Ramos (cell line): ENCODE data around the gene AIG1.

Experiments used
- in situ Hi-C: fragments of 300-500 bp; cut with MboI; formaldehyde crosslinking; loops from one replicate; pipeline ENCODE4 v1.14.3; 2022; ENCODE audit warnings: low sequenced_read_pairs; ENCODE audit not compliant: unreplicated experiment

AIG1 gene

DNA sequence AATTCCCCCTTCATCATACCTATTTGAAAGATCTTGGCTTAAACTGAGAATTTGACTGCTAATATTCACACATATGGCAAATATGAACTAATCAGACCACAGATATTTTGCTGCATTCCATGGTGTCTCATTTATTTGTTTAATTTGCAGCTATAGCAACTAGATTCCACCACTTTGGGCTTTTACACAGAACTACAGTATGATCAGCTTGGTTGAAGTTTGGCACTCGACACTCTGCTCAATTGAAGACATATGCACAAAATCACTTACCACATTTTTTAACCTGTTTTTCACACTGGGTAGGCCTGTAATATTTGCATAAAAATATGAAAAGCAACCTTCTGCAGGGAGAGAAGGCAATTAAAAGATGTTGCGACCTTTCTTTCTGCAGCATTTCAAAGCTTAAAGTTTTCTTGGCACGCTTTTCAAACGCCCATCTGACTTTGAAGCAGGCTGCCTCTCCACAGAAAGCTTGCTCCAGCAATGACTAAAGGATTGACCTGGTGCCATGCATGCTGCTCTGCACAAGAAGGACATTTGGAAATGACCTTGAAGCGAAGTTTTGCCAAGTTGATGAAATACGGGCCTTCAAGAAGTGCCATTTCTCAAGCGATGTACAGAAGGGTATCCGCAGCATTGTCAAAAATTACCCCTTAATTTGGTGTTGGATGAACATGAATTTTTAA lies 126.7 kb downstream of the AIG1 start:
- in situ Hi-C loops = no loop called here

DNA sequence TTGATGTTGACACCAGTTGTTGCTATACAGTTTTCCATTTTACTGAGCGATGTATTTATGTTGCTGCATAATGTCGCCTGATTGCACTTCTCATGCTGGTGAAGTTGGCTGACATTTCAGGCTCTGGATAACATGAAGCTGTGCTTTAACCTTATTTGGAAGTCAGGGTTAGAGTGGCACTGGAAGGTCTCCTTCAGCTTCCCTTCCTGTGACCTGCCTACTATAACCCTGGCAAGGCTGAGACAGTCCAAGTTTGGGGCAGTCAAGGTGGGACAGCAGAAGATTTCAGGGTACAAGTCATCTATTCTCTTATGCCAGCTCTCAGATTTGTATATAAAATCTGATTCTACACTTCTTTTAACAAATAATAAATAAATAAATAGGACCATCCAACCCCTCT lies 127.6 kb downstream of the AIG1 start:
- in situ Hi-C loops = no loop called here

DNA sequence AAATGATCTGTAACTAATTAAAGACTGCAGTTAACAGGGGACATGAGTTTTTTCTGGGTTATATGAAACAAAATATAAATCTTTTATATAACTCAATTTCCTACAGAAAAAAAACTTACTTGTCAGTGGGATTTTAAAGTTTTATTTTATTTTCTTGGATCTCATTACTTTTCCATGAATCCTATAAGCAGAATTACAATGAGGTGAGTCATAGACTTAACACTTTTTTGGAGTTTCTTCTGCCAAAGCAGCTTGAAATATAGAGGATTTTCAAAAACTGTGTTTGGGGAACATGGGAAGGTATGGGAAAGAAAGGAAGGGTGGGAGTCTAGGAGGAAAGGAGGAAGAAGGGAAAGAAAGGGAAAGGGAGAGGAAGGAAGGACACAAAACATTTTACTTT lies 130.7 kb downstream of the AIG1 start:
- in situ Hi-C loops = no loop called here

DNA sequence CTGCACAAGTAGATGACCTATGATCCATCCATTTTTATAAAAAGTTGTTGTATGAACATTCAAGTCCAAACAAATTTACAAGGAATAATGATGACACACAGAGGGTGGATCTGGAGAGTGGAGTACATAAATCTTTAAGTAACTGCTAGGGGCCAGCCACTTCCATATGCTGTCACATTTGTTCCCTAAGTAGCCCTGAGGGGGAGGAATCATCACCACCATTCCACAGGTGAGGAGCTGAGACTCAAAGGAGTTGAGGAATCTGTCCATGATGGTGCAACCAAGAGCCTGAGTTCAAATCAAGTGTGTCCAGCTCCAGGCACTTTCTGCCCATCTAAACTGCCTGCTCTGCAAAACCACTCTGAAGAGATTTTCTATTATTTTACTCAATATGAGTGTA lies 132.1 kb downstream of the AIG1 start:
- in situ Hi-C loops = no loop called here

DNA sequence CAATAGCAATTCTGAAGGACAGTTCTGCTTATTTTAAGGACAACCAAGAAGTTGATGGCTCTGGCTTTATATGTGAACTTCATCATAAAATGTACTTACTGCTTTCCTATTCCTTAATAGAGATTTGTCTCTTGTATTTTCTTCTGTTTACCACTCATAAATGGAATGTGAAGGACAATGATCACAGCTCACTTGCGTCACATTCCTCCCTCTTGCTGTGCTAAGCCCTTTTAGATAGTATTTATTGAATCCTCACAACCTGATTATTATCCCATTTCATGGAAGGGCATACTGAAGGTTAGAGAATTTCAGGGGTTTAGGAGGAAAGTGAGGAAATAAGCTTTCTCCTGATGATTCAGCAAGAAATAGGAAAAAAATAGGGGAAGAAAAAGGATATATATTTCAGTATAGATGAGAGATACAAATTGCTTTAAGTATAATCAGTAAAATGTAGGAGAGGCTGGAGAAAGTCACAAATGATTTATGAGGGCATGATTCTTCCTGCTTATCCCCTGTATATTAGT lies 132.9 kb downstream of the AIG1 start:
- in situ Hi-C loops = no loop called here

DNA sequence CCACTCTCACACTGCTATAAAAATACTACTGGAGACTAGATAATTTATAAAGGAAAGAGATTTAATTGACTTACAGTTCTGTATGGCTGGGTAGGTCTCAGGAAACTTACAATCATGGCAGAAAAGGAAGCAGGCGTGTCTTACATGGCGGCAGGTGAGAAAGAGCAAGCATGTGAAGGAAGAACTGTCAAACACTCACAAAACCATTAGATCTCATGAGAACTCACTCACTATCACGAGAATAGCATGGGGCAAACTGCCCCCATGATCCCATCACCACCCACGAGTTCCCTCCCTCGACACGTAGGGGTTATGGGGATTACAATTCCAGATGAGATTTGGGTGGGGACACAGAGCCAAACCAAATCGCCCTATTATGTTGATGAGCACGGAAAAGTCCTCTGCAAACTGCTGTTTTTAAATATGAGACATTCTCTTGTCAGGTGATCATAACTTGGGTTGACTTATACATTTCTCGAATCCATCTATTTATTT lies 133.5 kb downstream of the AIG1 start:
- in situ Hi-C loops = no loop called here

DNA sequence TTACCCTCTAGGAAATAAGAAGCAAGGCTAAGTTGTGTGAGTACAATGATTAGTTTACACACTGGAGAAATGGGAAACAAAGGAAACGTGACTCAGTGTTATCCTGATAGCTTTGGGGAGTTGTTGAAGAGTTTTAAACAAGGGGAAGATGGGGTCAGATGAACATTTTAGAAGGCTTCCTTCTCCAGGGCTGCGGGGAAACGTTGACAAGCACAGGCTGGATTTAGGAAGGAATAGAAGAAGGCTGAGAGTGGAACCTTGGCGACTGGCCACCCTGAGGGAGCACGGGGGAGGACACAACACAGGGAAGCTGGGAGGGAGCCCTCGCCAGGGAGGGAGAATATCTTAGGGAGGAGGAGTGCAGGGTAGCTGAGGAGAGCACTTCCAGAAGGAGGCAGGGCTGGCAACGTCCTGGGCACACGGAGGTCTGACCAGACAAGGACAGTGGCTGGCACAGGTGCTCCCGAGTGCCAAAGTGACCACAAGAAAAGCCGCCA lies 134.7 kb downstream of the AIG1 start:
- in situ Hi-C loops = no loop called here

DNA sequence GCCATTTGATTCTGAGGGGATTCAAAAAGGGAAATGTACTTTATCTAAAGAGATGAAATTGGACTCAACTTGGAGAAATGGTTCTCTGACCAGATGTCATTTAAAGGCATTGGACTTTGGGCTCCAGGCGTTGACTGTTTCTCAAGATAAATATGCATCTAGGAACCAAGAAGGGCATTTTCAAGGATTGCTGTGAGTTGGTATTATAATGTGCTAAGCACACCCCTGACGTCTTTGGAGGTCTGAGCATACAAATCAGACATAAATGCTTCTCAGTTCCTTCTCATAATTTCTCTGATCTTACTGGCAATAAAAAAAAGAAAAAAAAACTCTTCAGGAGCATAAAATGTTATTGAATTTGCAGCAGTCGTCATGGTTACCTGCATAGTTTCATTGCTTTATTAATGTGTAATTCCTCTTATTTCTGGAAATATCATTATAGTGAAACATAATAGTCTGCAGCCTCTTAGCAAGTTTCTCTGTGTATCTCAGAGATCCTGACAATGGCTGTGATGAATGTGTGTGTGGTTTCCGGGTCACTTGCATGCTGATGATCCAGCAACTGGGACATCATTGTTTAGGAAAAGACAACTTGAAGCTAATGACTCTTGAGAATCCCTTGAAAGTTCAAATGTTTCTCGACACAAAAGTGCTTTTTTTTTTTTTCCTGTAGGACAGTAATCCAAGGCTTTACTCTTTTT lies 136.0 kb downstream of the AIG1 start:
- in situ Hi-C loops = no loop called here

DNA sequence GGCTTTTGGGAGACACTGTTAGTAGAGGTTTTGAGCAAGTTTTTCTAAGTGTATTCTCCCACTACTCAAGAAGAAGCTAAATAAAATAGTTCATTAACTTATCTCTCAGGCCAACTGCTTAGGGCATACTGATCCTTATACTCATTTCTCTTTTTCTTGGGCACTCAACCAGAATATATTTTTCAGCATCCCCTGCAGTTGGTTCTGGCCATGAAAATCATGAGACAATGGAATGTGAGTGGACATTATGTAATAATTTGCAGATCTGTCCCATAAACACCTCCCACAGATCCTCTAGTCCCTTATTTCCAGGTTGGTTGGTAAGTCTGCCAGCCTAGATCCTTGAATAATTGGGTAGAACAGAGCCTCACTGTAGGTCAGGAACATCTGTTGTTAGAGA lies 136.7 kb downstream of the AIG1 start:
- in situ Hi-C loops = no loop called here

DNA sequence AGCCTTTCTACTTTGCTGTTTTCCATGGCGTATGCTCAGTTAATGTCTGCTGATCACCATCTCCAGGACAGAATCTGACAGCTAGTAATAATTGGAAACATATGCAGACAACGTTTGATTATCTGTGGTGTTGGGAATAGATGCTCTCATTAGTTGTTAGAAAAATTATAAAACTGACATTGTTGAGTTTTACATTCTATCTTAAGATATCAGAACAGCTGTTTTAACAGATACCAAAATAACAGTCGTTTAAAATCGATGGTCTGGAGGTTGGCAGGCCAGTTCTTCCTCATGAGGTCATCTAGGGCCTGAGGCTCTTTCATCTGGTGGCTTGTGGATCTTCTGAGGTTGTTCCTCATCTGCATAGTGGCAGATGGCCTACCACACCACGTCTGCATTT lies 137.6 kb downstream of the AIG1 start:
- in situ Hi-C loops = no loop called here

DNA sequence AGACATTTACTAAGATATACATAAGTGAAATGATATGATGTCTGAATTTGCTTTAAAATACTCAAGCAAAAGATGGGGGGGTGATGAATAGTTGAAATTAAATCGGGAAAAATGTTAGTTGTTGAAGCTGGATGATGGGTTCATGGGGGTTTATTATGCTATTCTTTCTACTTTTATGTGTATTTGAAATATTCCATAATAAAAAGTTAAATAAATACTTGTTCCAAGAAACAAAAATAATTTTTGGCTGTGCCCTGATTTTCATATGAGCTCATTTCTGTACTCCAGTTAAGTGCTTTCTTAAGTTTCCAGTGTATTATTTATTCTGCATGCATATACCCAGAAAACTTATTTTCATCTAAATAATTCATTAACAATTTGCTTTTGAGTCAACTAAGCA lies 138.6 kb downstream of the AIG1 start:
- in situ Hi-C loops = no loop called here

DNA sequence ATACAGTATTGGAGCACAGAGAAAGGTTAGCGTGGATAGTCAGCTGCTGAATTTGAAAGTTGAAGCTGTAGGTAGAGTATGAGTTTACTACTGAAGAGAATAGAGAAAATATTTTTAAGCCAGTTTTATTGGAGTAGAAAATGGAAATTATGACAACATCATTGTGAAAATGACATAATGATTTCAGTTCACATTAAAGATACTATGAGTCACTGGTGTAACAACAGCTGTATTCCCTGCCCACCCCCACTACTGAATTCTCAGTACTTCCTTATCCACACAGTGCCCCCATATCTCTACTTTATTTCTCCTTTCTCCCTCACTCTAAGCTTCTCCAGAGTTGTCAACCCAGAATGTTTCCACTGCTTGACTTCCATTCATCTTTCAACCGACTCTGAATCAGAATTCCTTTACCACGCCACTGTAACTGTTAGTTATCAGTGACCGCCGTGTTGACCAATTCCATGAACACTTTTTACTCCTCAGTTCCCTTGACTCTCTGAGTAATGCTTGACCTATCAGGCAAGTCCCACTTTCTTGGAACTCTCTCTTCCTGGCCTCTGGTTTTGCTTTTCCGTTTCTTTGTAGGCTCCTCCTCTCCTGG lies 139.6 kb downstream of the AIG1 start:
- in situ Hi-C loops = no loop called here

DNA sequence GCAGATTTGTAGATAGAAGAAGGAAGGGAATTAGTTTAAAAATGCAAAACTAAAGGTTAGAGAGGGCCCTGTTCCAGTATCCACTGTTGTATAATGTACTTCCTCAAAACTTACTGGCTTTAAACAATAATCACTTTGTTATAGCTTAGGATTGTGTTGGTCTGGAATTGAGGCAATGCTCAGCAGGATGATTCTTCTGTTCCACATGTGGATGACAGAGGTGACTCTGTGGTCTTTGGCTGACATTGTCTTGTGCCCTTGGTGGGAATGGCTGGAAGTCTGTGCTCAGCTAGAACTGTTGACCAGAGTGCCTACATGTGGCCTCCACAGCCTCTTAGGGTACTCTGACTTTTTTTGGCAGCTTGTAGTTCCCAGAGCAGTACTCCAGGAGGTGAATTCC lies 143.4 kb downstream of the AIG1 start:
- in situ Hi-C loops = no loop called here

DNA sequence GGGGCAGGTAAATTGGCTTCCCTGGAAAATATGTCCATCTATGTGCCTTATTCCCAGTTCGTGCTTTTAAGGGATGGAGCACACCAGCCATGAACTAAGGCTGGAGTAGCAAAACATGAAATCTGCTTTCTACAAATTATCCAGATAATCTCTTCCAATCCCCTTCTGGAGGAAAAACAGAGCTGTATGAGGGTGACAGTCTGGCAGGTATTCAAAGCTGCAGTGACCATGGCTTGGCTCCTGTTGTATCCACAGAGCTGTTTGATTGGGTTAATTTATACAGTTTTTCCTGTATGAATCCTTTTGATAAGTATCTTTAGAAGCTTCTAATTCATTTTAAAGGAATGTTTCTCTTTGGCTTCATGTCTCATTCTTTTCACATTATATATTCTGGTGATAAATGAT lies 144.4 kb downstream of the AIG1 start:
- in situ Hi-C loops = no loop called here

DNA sequence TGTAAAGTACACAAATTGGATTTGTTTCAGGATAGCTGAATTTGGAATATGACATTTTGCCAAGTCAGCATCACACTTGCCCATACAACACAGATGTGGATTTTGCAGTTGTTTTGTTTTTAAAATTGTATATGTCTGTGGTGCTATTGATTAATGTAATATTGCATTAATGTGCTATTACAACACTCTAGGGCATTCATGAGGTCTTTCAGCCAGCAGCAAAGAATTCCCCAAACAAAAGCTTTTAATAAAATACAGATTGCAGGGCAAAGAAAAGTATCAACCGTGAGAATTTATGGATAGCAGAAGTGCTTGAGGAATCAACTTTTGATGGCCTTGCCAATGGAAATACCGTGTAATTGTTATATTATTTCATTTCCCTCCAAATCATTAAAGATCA lies 144.9 kb downstream of the AIG1 start:
- in situ Hi-C loops = no loop called here

DNA sequence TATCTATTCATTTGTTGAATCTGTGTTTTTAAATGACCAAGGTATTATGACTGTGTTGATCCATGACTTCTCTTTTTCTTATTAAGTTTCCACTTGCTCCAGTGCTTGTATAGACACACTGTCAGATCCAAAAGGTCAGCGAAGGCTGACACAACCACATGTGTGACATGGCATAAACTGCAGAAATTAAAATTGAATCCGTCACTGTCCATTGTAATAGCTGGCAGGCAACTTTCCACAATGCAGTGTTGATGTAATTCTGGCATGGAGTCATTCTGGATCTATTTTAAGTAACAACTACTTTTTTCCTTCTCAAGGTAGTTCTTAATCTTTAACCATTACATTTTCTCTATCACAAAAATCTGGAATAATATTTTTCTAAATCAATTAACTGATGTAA lies 145.3 kb downstream of the AIG1 start:
- in situ Hi-C loops = no loop called here

DNA sequence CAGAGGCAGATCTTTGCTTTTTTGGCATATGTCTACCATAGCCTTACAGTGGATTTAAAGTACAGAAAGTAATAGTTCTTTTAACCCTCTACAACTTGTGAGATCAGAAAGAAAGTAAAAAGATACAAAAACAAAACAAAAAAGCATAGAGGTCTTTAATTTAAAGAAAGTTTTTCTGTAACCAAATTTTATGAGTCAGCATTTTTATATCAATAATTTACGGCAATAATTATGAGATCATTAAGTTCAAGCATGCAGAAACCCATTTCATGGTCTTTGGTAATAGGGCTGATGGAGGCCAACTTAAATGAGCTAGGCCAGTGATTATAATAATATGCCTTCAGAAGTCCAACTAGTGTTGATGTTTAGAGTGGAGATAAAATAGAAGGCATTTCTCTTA lies 145.9 kb downstream of the AIG1 start:
- in situ Hi-C loops = no loop called here

DNA sequence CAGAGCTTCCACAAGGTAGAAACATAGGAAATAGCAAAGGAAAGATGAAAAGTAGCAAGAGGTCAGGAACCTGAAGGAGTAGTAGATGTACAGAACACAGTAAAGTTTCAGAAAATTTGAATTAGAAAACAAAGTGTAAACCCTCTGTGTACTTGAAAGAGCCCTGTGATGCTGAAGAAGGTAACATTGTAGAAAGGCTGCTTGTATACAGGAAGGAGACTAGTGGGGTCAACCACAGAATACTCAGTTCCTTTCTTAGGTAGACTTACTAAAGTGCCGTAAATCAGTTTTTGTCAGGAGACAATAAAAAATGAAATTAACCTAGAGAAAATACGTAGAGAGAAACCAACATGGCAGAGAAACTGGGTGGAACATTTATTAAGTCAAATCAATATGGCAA lies 149.7 kb downstream of the AIG1 start:
- in situ Hi-C loops = no loop called here

DNA sequence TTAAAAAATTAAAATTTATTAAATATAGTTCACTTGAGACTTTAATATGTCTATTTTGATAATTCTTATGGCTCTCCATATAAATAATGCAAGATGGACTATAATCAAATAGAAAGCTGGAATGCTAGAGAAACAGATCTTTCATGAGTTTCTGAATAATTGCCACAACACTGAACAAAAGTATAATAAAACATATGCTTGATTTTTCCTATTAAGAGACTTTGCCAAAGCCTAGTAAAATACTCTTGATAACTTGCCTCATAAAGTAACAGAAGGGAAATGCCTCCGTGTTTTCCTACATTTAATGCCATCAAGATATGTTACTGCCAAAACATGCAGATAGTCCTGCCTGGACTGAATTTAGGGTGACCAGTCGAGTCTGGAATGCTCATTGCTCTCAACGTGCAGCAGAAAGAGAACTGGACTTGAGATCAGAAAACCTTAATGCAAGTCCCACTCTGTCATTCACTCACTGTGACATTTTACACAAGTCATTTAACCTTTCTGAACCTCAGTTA lies 153.2 kb downstream of the AIG1 start:
- in situ Hi-C loops = no loop called here

DNA sequence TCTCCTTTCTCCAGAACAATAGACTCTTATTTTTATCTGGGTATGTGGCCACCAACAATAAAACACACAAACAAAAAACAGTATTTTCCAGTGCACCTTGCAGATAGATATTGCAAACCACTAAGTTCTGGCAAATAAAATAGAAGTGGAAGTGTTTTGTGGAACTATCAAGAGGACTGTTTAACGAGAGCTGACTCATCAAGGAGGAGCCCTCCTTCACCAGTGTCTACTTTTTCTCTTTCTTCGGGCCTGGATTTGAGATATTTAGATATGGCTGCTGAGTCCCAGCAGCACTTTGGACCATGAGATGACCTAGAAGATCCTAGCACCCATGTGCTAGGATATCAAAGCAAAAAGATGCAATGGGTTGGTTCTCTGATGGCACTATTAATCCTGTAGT lies 154.7 kb downstream of the AIG1 start:
- in situ Hi-C loops = no loop called here

DNA sequence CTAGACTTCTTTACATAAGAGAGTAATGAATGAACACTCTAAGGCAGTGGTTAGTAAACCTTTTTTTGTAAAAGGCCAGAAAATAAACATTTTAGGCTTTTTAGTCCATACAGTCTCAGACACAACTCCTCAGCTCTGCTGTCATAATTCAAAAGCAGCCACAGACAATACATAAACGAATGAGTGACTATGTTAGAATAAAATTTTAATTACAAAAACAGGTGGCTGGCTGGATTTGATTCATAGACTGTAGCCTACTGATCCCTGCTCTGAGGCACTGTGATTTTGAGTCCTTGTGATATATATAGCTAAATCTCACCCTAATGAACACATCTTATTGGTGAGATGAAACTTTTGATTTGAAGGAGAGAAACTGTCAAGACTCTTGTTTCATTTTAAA lies 155.1 kb downstream of the AIG1 start:
- in situ Hi-C loops = no loop called here
